HG02840 (cell line): ENCODE data around the gene ADGRD1.

Source experiments
- ATAC-seq: cut with Tn5 transposase; IDR thresholded peaks from one replicate; pipeline ENCODE4 v1.9.1; 2021; ENCODE audit warnings: mild to moderate bottlenecking, moderate library complexity, moderate number of reproducible peaks; ENCODE audit not compliant: unreplicated experiment, low FRiP score

The ADGRD1 gene

GRCh38 chr12:131035245-131035681, 81.6 kb downstream of the ADGRD1 start:
- no peak for ATAC-seq

- ATAC-seq = no peak
Measured at GRCh38 chr12:131038159-131038558, 84.5 kb downstream of the ADGRD1 start.

DNA sequence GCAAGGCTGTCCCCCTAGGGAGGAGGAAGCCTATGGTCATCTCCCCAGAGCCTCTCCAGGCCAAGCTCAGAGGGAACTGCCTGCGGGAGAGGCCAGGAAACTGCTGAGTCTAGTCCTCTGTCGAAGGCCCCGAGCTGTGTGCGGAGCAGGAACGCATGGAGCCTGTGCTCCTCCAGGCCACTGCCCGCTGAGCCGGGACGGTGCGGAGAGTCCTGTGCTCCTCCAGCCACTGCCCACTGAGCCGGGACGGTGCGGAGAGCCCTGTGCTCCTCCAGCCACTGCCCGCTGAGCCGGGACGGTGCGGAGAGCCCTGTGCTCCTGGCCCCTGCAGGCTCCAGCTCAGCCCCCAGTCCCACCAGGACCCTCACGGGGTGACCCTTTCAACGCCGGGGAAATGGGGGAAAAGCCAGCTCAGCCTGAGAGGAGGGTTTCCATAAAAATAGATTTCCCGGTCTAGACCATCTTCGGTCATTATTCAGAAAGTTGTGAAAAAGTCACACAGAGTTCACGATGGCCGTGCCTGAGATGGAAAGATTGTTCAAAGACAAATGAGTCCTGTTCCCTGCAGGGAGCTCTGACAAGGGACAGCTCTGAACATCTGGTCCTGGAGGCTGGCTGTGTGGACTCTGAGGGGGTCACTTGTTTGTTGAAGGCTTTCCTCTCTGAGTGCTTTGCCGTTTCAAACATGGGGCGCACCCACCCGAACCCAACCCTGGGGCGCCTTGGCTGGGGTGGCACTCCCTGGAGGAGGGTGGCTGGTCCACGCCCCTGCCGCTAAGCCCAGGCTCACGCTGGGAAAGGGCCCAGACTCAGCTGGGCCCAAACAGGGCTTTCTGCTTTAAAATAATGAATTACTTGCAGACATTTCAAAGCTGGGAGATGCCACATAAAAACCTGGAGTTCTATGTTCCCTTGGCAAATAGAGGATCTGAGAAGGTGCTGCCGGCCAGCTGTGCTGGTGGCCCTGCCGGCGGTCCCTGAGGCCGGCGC, 85.5 kb downstream of the ADGRD1 start:
- no peak for ATAC-seq

DNA sequence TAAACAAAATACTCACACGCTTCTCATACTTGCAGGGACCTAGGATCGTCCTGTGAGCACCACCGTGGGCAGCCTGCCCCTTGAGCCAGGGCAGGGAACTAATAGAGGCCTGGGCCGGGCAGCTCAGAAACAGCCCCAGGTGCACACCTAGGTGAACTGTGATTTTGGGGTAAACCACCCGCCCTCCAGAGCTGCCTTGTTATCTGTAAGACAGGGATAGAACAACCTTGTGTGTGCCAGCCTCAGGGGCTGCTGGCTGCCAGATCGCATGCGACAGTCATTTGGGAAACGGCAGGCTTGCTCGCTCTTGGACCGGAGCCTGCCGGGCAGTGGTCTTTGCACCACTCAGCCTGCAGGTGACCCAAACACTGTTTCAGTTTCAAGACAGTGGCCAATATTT, 86.8 kb downstream of the ADGRD1 start:
- ATAC-seq = no peak

DNA sequence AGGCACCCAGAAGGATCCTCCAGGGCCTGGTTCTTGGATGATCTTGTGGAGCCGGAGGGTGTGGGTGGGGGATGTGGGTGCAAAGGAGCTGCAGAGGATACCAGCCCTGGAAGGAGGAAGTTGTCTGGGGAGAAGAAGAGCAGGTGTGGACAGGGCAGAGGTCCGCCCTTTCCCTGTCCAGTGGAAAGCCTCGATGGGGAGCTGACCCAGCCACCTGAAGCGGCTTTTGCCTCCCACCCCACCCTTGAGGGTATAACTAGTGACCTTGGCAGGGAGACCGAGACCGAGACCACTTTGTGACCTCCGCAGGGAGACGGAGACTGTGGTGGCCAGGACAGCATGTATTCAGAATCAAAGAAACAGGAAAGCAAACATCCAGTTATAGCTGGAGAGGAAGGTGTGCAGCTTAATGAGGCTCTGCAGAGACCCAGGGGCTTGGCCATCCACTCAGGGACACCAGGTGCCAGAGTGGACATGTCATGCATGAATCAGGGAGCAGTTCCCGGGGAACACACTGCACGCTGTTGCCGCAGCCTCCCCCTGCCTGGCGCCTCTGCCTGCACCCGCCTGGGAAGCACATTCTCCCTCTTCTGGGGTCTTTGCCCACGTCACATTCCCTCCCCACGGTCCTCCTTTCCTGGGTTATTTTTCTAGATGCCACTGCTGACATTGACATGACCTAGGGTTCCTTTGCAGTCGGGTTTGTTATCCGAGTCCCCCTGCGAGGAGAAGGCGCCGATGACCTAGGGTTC, 87.7 kb downstream of the ADGRD1 start:
- no peak for ATAC-seq

DNA sequence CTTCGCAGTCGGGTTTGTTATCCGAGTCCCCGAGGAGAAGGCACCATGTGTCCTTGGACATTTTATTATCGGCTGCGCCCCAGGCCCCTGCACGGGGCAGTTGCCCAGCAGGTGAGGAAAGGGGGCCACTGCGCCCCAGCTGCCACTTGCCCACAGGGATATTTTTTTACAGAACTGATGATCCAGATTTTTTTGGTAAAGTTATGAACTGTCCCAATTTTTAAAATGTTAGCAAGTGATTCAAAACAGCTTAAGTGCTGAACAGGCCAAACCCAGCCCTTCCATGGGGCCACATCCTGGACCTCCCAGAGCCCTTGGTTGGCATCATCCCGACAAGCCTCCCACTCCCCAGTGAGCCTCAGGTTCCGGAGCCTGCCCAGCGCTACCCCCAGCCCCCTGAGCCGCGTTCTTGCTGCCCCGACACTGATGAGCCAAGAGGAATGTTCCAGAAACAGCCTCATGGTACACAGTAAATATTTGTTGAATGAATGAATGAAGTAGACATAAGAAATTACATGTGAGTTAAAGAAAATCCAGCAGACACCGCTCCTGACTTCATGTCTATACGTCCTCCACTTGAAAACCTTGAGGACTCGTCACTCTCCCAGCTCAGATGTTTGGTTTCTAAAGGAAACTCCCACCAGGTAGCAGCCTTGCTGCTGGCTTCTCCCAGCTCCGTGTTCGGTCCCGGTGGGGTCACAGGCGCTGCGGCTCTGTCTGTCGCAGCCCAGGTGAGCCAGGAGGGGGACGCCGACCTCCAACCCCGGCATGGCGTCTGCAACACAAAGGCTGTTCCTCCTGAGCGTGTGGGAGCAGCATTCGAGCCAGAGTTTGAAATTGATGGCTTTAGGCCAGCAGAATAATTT, 88.5 kb downstream of the ADGRD1 start:
- ATAC-seq = no peak

DNA sequence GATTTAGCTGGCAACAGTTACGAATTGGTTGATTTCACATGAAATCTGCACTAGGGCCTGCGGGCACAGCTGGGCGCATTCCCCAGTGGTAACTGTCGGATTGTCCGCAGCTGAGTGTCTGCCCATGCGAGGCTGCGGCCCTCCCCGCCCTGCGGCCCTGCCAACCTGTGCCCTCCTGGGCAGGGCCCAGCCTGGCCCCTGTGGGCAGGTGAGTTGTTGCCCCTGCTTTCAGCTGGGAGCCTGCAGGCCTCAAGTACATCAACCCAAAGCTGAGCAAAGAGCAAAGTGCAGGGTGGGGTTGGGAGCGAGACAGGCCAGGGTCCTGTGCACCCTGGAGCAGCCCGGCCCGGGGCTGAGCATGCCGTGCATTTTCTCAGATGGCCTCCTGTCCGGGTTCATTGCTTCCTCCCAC, 89.1 kb downstream of the ADGRD1 start:
- ATAC-seq = no peak

DNA sequence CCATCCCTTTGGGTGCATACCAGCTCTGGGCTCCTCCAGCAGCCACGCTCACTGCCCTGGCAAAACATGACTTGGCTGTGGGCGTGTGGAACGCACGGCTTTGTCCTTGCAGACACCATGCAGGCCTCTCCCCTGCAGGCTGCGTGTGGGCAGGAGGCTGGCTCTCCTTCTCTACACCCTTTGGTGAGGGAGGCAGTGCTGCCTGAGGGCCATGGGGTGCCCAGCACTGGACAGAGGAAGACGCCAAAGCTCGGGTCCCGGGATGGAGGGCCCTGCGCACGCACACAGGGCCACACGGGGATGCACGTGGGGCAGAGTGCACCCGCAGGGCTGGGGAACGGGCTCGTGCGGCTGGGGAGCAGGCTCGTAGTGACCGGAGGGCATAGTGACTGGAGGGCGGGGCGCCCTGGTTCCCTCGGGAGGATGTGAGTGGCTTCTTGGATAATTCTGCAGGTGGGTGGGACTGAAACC, 89.7 kb downstream of the ADGRD1 start:
- no peak for ATAC-seq

DNA sequence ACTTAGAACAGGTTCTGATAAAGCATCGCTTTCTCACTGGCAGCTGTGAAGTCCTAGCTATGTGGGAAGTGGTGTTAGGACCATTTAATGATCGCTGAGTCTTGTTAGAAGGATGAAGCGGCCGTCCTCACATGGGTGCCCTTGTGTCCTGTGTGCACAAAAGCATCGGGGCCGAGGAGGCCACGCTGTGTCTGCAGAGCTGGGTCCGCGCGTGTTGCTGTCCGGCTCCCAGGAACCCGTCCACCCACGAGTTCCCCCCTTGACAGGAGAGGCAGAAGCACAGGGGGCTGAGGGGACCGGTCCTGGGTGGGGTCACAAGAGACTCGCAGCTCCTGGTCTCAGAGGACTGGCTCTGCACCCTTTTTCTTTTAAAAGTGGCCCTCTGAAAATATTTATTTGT, 90.4 kb downstream of the ADGRD1 start:
- ATAC-seq = no peak

DNA sequence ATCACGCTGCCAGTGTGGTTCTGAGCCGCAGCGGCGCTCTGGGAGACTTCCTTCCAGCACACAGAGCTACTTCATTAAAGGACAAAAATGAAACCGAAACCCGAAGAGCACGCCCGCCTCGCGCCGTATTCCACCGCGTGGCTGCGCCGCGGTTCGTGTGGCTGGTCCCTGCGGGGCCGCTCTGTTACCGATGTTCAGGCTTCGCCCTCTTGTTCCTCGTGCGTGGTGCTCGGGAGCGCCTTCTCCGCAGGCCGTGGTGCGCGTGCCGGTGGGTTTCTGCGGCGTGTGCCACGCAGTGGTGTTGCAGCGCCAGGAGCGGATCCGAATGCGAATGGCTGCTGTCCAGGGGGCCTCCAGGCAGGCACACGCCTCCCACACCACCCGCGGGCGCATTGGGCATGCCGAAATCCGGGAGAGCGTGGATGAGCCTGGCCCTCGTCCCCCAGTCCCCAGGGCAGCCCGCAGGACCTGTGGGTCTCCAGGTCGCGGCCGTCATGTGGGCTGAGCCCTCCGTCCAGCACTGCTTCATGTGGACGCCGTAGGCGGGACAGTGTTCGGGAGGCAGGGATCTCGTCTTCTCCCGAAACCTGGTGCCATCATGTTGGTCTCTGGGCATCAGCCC, 91.2 kb downstream of the ADGRD1 start:
- ATAC-seq = no peak

GRCh38 chr12:131045705-131046460, 92.2 kb downstream of the ADGRD1 start:
- no peak for ATAC-seq

DNA sequence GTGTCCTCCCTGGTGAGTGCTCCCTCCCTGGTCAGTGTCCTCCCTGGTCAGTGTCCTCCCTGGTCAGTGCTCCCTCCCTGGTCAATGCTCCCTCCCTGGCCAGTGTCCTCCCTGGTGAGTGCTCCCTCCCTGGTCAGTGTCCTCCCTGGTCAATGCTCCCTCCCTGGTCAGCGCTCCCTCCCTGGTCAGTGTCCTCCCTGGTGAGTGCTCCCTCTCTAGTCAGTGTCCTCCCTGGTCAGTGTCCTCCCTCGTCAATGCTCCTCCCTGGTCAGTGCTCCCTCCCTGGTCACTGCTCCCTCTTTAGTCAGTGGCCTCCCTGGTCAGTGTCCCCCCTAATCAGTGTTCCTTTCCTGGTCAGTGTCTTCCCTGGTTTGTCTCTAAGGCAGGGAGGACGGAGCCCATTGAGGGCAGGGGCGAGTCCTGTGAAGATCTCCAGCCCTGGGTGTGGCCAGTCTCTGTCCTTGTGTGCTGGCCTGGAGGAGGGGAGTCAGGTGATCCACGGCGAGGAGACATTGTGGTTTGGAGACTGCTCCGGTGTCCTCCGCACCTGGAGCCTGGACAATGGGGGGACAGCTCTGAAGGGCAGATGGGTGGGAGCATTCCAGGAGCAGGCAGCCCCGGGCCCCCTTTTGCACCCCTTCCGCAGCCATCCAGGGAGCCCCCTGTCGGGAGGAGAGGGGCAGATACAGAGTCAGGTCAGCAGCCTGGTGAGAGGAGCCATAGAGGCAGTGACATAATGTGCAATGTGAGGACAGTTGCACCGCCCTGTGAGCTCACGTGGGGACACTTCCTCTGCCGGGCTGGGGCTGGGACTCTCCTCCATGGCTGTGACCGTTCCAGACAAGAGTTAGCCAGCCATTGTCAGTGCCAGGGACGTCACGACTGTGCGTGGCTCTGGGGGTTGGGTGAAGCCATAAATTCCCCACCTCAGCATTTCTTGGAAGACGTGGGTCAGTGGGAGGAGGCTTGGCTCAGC, 93.4 kb downstream of the ADGRD1 start:
- ATAC-seq = no peak

- ATAC-seq = no peak
Measured at GRCh38 chr12:131047789-131048610, 94.3 kb downstream of the ADGRD1 start.

DNA sequence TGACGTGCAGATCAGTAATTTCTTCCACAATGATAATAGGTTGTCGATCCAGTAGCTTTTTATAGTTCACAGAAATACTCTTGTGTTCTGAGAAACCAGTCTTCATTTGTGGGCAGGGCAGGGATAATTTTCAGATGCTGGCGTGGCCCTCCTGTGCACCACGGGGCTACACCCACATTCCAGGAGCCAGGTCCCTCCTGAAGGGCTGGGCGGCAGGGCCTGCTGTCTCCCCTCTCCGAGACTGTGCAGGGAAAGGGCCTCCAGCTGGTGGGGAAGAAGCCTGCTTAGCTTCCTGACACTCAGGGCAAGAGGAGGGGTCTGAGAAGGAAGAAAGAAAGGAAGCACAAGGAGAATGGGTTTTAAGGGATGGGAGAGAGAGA, 94.9 kb downstream of the ADGRD1 start:
- no peak for ATAC-seq

DNA sequence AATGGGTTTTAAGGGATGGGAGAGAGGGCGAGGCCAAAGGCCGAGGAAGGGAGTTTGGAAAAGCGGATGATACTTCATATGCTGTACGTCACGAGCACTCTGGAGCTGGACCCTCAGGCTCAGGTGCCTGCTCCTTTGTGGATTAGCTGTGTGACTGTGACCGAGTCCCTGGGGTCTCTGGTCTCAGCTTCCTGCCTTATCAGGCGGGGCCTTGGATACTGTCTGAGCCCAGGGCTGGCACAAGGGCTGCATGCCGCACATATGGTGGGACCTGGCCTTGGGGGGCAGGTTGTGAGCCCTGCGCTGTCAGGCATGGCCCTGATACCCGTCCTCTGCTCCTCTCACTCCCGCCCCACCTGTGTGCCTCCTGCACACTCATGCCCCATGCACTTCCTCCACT, 95.3 kb downstream of the ADGRD1 start:
- ATAC-seq = no peak

GRCh38 chr12:131049549-131050339, 96.0 kb downstream of the ADGRD1 start:
- no peak for ATAC-seq
